Measurements from ENCODE around the gene RNF40.

Gene RNF40

GRCh38 chr16:30764086-30764485 is 2.0 kb downstream of the RNF40 start:
- Mint-ChIP-seq H3K4me3 (peak overlapping the region; percentile 94), H3K36me3 (ENCODE audit: low read depth) (peaks cover 39% of the 10 kb centered on the region), H3K27ac (no peak overlapping the region), H3K4me1 (ENCODE audit: low read depth) (peaks cover 13% of the 10 kb centered on the region), H3K9me3 (no peaks in the 10 kb centered on the region), H3K27me3 (ENCODE audit: low read depth) (no peaks in the 10 kb centered on the region)
- no peak for DNase-seq (ENCODE audit: low spot score)

GRCh38 chr16:30764816-30765465 is 2.8 kb downstream of the RNF40 start:
- no peak for DNase-seq (ENCODE audit: low spot score)
- no peak overlapping the region for H3K4me3 Mint-ChIP-seq
- H3K9me3 Mint-ChIP-seq: no peaks in the 10 kb centered on the region
- H3K27ac Mint-ChIP-seq: no peak overlapping the region
- peaks cover 43% of the 10 kb centered on the region for H3K36me3 Mint-ChIP-seq (ENCODE audit: low read depth)
- H3K4me1 Mint-ChIP-seq (ENCODE audit: low read depth): peaks cover 13% of the 10 kb centered on the region
- no peaks in the 10 kb centered on the region for H3K27me3 Mint-ChIP-seq (ENCODE audit: low read depth)

GRCh38 chr16:30766206-30766932 is 4.2 kb downstream of the RNF40 start:
- peaks cover 8% of the 10 kb centered on the region for H3K4me1 Mint-ChIP-seq (ENCODE audit: low read depth)
- no peak overlapping the region for H3K27ac Mint-ChIP-seq

GRCh38 chr16:30766933-30767284 is 4.8 kb downstream of the RNF40 start:
- peaks cover 51% of the 10 kb centered on the region for H3K36me3 Mint-ChIP-seq (ENCODE audit: low read depth)
- H3K9me3 Mint-ChIP-seq: no peaks in the 10 kb centered on the region
- peaks cover 8% of the 10 kb centered on the region for H3K4me1 Mint-ChIP-seq (ENCODE audit: low read depth)
- no peak for DNase-seq (ENCODE audit: low spot score)
- H3K4me3 Mint-ChIP-seq: no peak overlapping the region
- no peak overlapping the region for H3K27ac Mint-ChIP-seq
- H3K27me3 Mint-ChIP-seq (ENCODE audit: low read depth): no peaks in the 10 kb centered on the region

More at GRCh38 chr16:30766206-30766932, 4.2 kb downstream of the RNF40 start:
- H3K9me3 Mint-ChIP-seq: no peaks in the 10 kb centered on the region
- DNase-seq (ENCODE audit: low spot score): no peak
- H3K4me3 Mint-ChIP-seq: no peak overlapping the region
- H3K36me3 Mint-ChIP-seq (ENCODE audit: low read depth): peaks cover 49% of the 10 kb centered on the region
- H3K27me3 Mint-ChIP-seq (ENCODE audit: low read depth): no peaks in the 10 kb centered on the region

GRCh38 chr16:30767767-30768465 is 5.8 kb downstream of the RNF40 start:
- H3K4me3 Mint-ChIP-seq: no peak overlapping the region
- H3K27me3 Mint-ChIP-seq (ENCODE audit: low read depth): no peaks in the 10 kb centered on the region
- no peaks in the 10 kb centered on the region for H3K9me3 Mint-ChIP-seq
- peaks cover 10% of the 10 kb centered on the region for H3K4me1 Mint-ChIP-seq (ENCODE audit: low read depth)
- peaks cover 58% of the 10 kb centered on the region for H3K36me3 Mint-ChIP-seq (ENCODE audit: low read depth)
- DNase-seq (ENCODE audit: low spot score): no peak
- H3K27ac Mint-ChIP-seq: no peak overlapping the region

- H3K27ac Mint-ChIP-seq: no peak overlapping the region
Observed at GRCh38 chr16:30768583-30769181, 6.6 kb downstream of the RNF40 start.

GRCh38 chr16:30769379-30770089 is 7.4 kb downstream of the RNF40 start:
- Mint-ChIP-seq H3K36me3 (ENCODE audit: low read depth) (peaks cover 58% of the 10 kb centered on the region), H3K9me3 (no peaks in the 10 kb centered on the region), H3K4me3 (no peak overlapping the region), H3K27ac (no peak overlapping the region), H3K4me1 (ENCODE audit: low read depth) (peaks cover 3% of the 10 kb centered on the region), H3K27me3 (ENCODE audit: low read depth) (no peaks in the 10 kb centered on the region)
- no peak for DNase-seq (ENCODE audit: low spot score)

More at GRCh38 chr16:30768583-30769181, 6.6 kb downstream of the RNF40 start:
- Mint-ChIP-seq H3K27me3 (ENCODE audit: low read depth) (no peaks in the 10 kb centered on the region), H3K4me1 (ENCODE audit: low read depth) (peaks cover 4% of the 10 kb centered on the region), H3K36me3 (ENCODE audit: low read depth) (peaks cover 62% of the 10 kb centered on the region), H3K4me3 (no peak overlapping the region), H3K9me3 (no peaks in the 10 kb centered on the region)
- DNase-seq (ENCODE audit: low spot score): no peak

- Mint-ChIP-seq H3K27ac (no peak overlapping the region), H3K4me1 (ENCODE audit: low read depth) (peaks cover 6% of the 10 kb centered on the region), H3K4me3 (no peak overlapping the region), H3K27me3 (ENCODE audit: low read depth) (no peaks in the 10 kb centered on the region), H3K9me3 (no peaks in the 10 kb centered on the region), H3K36me3 (ENCODE audit: low read depth) (peaks cover 46% of the 10 kb centered on the region)
- DNase-seq (ENCODE audit: low spot score): no peak
Observed at GRCh38 chr16:30771726-30772125, 9.6 kb downstream of the RNF40 start.

- no peaks in the 10 kb centered on the region for H3K9me3 Mint-ChIP-seq
- H3K27ac Mint-ChIP-seq: no peak overlapping the region
- H3K27me3 Mint-ChIP-seq (ENCODE audit: low read depth): no peaks in the 10 kb centered on the region
- H3K4me3 Mint-ChIP-seq: no peak overlapping the region
- H3K36me3 Mint-ChIP-seq (ENCODE audit: low read depth): peaks cover 33% of the 10 kb centered on the region
- DNase-seq (ENCODE audit: low spot score): no peak
- peaks cover 12% of the 10 kb centered on the region for H3K4me1 Mint-ChIP-seq (ENCODE audit: low read depth)
Observed at GRCh38 chr16:30773826-30774225, 11.7 kb downstream of the RNF40 start.

GRCh38 chr16:30774367-30775130 is 12.4 kb downstream of the RNF40 start:
- Mint-ChIP-seq H3K4me1 (ENCODE audit: low read depth) (peaks cover 12% of the 10 kb centered on the region), H3K27ac (peak overlapping the region; percentile 93), H3K27me3 (ENCODE audit: low read depth) (no peaks in the 10 kb centered on the region), H3K9me3 (no peaks in the 10 kb centered on the region), H3K4me3 (peak overlapping the region; percentile 94), H3K36me3 (ENCODE audit: low read depth) (peaks cover 28% of the 10 kb centered on the region)
- DNase-seq (ENCODE audit: low spot score): no peak

- H3K4me3 Mint-ChIP-seq: peak overlapping the region; percentile 94
- no peak for DNase-seq (ENCODE audit: low spot score)
- peaks cover 12% of the 10 kb centered on the region for H3K4me1 Mint-ChIP-seq (ENCODE audit: low read depth)
- H3K9me3 Mint-ChIP-seq: no peaks in the 10 kb centered on the region
- H3K27me3 Mint-ChIP-seq (ENCODE audit: low read depth): no peaks in the 10 kb centered on the region
- peaks cover 25% of the 10 kb centered on the region for H3K36me3 Mint-ChIP-seq (ENCODE audit: low read depth)
- peak overlapping the region; percentile 93 for H3K27ac Mint-ChIP-seq
Observed at GRCh38 chr16:30775131-30775391, 12.9 kb downstream of the RNF40 start.

- Mint-ChIP-seq H3K27ac (peak overlapping the region; percentile 93), H3K4me3 (peak overlapping the region; percentile 94), H3K9me3 (no peaks in the 10 kb centered on the region), H3K27me3 (ENCODE audit: low read depth) (no peaks in the 10 kb centered on the region), H3K4me1 (ENCODE audit: low read depth) (peaks cover 12% of the 10 kb centered on the region), H3K36me3 (ENCODE audit: low read depth) (peaks cover 21% of the 10 kb centered on the region)
- peak; percentile 63 for DNase-seq (ENCODE audit: low spot score)
Observed at GRCh38 chr16:30775392-30776188, 13.5 kb downstream of the RNF40 start.

Measured in T-helper 2 cell treated with Interferon-gamma antibody and Interleukin-4, amounts not matched to agents 5 μg/mL and 100 μg/mL, for 36 hours (primary cell).